PC-3 (cell line): ENCODE results near the gene DHX35.

Source experiments
- EZH2 ChIP-seq: fragments of 300-600 bp; sonication (generic); IDR thresholded peaks from one replicate; pipeline ENCODE4 v1.6.1; 2017; ENCODE audit warnings: antibody characterized with exemption, mild to moderate bottlenecking, low read length; ENCODE audit not compliant: unreplicated experiment
- TF ChIP-seq, protein P1 (sequence below): fragments of 300-600 bp; sonication (generic); conservative IDR thresholded peaks from 2 replicates; pipeline ENCODE4 v1.5.1; 2017; ENCODE audit warnings: antibody characterized with exemption, low read depth, mild to moderate bottlenecking, low read length

DNA sequence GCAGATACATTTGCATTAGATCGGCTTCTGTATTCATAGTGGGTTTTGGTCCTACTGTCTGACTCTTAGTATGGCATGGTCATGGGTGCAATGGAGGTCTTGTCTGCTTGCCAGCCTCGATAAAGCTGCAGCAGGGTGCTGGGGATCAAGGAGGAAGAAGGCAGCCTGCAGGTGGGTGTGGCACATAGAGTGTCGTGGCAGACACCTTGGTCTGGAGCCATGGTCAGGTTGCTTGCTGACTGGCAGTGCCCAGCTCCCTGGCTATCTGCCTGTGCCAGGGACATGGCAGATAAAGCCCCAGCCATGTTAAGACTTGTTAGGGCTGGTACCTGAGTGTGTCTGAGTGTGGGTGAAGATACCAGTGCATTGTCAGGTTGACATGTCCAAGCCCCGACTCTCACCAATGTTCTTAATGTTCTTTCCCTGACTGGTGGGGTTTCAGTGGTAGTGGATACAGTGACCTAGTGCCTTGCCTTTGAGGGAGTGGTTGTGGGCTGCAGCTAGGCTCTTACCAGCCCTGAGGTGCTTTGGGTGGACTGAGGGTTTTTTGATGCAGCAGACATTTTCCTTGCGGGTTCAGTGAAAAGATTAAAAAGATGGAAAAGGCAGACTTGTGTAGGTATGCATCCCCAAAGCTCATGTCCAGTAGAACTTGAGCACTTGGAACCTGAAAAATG is 34.1 kb upstream of the DHX35 start:
- TF ChIP-seq, protein P1, sequence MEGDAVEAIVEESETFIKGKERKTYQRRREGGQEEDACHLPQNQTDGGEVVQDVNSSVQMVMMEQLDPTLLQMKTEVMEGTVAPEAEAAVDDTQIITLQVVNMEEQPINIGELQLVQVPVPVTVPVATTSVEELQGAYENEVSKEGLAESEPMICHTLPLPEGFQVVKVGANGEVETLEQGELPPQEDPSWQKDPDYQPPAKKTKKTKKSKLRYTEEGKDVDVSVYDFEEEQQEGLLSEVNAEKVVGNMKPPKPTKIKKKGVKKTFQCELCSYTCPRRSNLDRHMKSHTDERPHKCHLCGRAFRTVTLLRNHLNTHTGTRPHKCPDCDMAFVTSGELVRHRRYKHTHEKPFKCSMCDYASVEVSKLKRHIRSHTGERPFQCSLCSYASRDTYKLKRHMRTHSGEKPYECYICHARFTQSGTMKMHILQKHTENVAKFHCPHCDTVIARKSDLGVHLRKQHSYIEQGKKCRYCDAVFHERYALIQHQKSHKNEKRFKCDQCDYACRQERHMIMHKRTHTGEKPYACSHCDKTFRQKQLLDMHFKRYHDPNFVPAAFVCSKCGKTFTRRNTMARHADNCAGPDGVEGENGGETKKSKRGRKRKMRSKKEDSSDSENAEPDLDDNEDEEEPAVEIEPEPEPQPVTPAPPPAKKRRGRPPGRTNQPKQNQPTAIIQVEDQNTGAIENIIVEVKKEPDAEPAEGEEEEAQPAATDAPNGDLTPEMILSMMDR = no peak
- no peak for TF ChIP-seq EZH2
